Measurements from ENCODE around the gene POP7. TPM values are rescaled to one million over a fixed set of nuclear protein-coding genes. Genes with fewer than 3 reads are reported as not detected.

Gene POP7
- total RNA-seq, 1 experiment from 2014 or later = 79.2 TPM

GRCh38 chr7:100675105-100675451, 30.8 kb upstream of the POP7 start:
- Mint-ChIP-seq H3K9me3 (no peaks in the 10 kb centered on the region), H3K4me1 (peaks cover 8% of the 10 kb centered on the region), H3K27me3 (ENCODE audit: low read depth) (peaks cover 29% of the 10 kb centered on the region), H3K4me3 (peak overlapping the region; percentile 88), H3K36me3 (peaks cover 11% of the 10 kb centered on the region), H3K27ac (no peak overlapping the region)
- CTCF ChIA-PET = interaction anchor here (0.5 to 4.1 kb wide), 12 partner anchors 8 to 153 kb away, joined by 3 to 18 read pairs (median 4); partner anchors contain the start of genes GIGYF1, MOSPD3 and POP7
- POLR2A ChIA-PET = interaction anchor here (0.6 to 1.2 kb wide), 3 partner anchors 10 to 229 kb away, joined by 3 to 12 read pairs (median 4); partner anchors contain the start of gene FBXO24
- TF ChIP-seq ZNF138 (CRISPR knock-in tag; conservative IDR thresholded peaks at IDR 0.05) (no peak), CBFB (CRISPR knock-in tag; IDR thresholded peaks at IDR 0.05; ENCODE audit: low read depth) (no peak), NFATC4 (CRISPR knock-in tag; IDR thresholded peaks at IDR 0.05) (no peak), ESRRA (CRISPR knock-in tag; IDR thresholded peaks at IDR 0.05; ENCODE audit: borderline replicate concordance) (no peak), ATF1 (CRISPR knock-in tag; IDR thresholded peaks at IDR 0.05) (no peak), ZMAT4 (CRISPR knock-in tag; IDR thresholded peaks at IDR 0.05) (no peak), E2F5 (CRISPR knock-in tag; IDR thresholded peaks at IDR 0.05) (no peak), EMX1 (CRISPR knock-in tag; IDR thresholded peaks at IDR 0.05) (no peak), SP1 (CRISPR knock-in tag; conservative IDR thresholded peaks at IDR 0.05) (no peak), ZBTB21 (CRISPR knock-in tag; IDR thresholded peaks at IDR 0.05; ENCODE audit: borderline replicate concordance) (no peak), CTCF (IDR thresholded peaks at IDR 0.05) (no peak), FOXK1 (CRISPR knock-in tag; IDR thresholded peaks at IDR 0.05) (no peak), ZNF671 (CRISPR knock-in tag; IDR thresholded peaks at IDR 0.05) (no peak), ZNF532 (CRISPR knock-in tag; IDR thresholded peaks at IDR 0.05; ENCODE audit: borderline replicate concordance) (no peak)
- ATAC-seq (no peak), DNase-seq (ENCODE audit: low spot score) (no peak)

GRCh38 chr7:100675581-100676350, 30.2 kb upstream of the POP7 start:
- POLR2A ChIA-PET = no interaction called here
- H3K9me3 Mint-ChIP-seq = no peaks in the 10 kb centered on the region
- no peak for TF ChIP-seq ZNF532 (CRISPR knock-in tag; IDR thresholded peaks at IDR 0.05; ENCODE audit: borderline replicate concordance)
- no peak for TF ChIP-seq ERG (CRISPR knock-in tag; IDR thresholded peaks at IDR 0.05)
- TF ChIP-seq TEAD4 (CRISPR knock-in tag; IDR thresholded peaks at IDR 0.05) = no peak
- peak; percentile 37; the same call in 1 of the 2 replicates for TF ChIP-seq SP1 (CRISPR knock-in tag; conservative IDR thresholded peaks at IDR 0.05)
- no peak for TF ChIP-seq PRDM15 (CRISPR knock-in tag; IDR thresholded peaks at IDR 0.05)

More at GRCh38 chr7:100675581-100676350, 30.2 kb upstream of the POP7 start:
- DNase-seq (ENCODE audit: low spot score) = peak; percentile 75
- peak overlapping the region; percentile 73 for H3K4me3 Mint-ChIP-seq
- H3K27ac Mint-ChIP-seq = no peak overlapping the region
- peaks cover 14% of the 10 kb centered on the region for H3K36me3 Mint-ChIP-seq
- ATAC-seq = peak; percentile 32
- H3K4me1 Mint-ChIP-seq = peaks cover 11% of the 10 kb centered on the region
- CTCF ChIA-PET = interaction anchor here (0.6 to 4.1 kb wide), 7 partner anchors 14 to 120 kb away, joined by 3 to 18 read pairs (median 5); no protein-coding TSS in a partner anchor
- peaks cover 23% of the 10 kb centered on the region for H3K27me3 Mint-ChIP-seq (ENCODE audit: low read depth)

Data from WTC11 (cell line).